K562 (cell line): Measurements from ENCODE around the gene AKT1S1. TPM values are rescaled to one million over a fixed set of nuclear protein-coding genes. Genes with fewer than 3 reads are reported as not detected.

ENCODE experiments used
- DIDO1 ChIP-seq: fragments of 450-650 bp; IDR thresholded peaks from 2 replicates; pipeline ENCODE4 v1.6.1; 2016; ENCODE audit warnings: low read depth, missing biosample characterization, missing genetic modification characterization
- DPF2 ChIP-seq: fragments of 450-650 bp; IDR thresholded peaks from 2 replicates; pipeline ENCODE4 v1.6.1; 2016
- ESRRA ChIP-seq: fragments of 450-650 bp; IDR thresholded peaks from 2 replicates; pipeline ENCODE4 v1.6.1; 2014; ENCODE audit warnings: low read depth, mild to moderate bottlenecking, moderate library complexity, borderline replicate concordance
- FOSL1 ChIP-seq: fragments of 200-800 bp; sonication (Bioruptor generic); conservative IDR thresholded peaks from 2 replicates; pipeline ENCODE4 v1.6.1; 2016; ENCODE audit warnings: missing genetic modification characterization, missing compliant biosample characterization
- FOXP1 ChIP-seq: sonication (generic); formaldehyde crosslinking; IDR thresholded peaks from 2 replicates; pipeline ENCODE4 v1.8.0; 2022; ENCODE audit warnings: mild to moderate bottlenecking, missing genetic modification reagents
- GATA2 ChIP-seq: sonication (generic); formaldehyde crosslinking; IDR thresholded peaks from 2 replicates; pipeline ENCODE4 v1.4.0; 2020; ENCODE audit warnings: mild to moderate bottlenecking, missing genetic modification reagents
- GTF2A2 ChIP-seq: IDR thresholded peaks from 2 replicates; pipeline ENCODE4 v1.6.1; 2016; ENCODE audit warnings: mild to moderate bottlenecking, missing genetic modification characterization, missing compliant biosample characterization
- HOMEZ ChIP-seq: fragments of 250-450 bp; sonication (Bioruptor Pico); IDR thresholded peaks from 2 replicates; pipeline ENCODE4 v1.4.0; 2020; ENCODE audit warnings: mild to moderate bottlenecking, moderate library complexity
- MTA3 ChIP-seq: fragments of 450-650 bp; formaldehyde crosslinking; IDR thresholded peaks from 2 replicates; pipeline ENCODE4 v1.6.1; 2017; ENCODE audit warnings: mild to moderate bottlenecking, borderline replicate concordance
- RBM15 ChIP-seq: fragments of 200-400 bp; formaldehyde crosslinking; IDR thresholded peaks from 2 replicates; pipeline ENCODE4 v1.6.1; 2018; ENCODE audit warnings: mild to moderate bottlenecking, low read length, moderate library complexity; ENCODE audit not compliant: insufficient read depth
- RREB1 ChIP-seq: fragments of 250-450 bp; sonication (Bioruptor Pico); IDR thresholded peaks from 2 replicates; pipeline ENCODE4 v1.4.0; 2020
- SIN3A ChIP-seq, 2 experiments: fragments of 150-350 bp in 1 of 2; IDR thresholded peaks; 2 replicates each; pipeline ENCODE4 v1.6.1; 2011 to 2016; ENCODE audit warnings: borderline replicate concordance in 2 of 2, low read depth in 2 of 2, low read length in 2 of 2, mild to moderate bottlenecking in 2 of 2, moderate library complexity in 2 of 2; ENCODE audit not compliant: control insufficient read depth in 1 of 2
- STAG1 ChIP-seq: sonication (generic); formaldehyde crosslinking; IDR thresholded peaks from 2 replicates; pipeline ENCODE4 v1.5.0; 2020; ENCODE audit warnings: missing genetic modification reagents, borderline replicate concordance
- TAF1 ChIP-seq: IDR thresholded peaks from 2 replicates; pipeline ENCODE4 v1.6.1; 2011; ENCODE audit warnings: mild to moderate bottlenecking, low read length, moderate library complexity; ENCODE audit not compliant: insufficient read depth, control insufficient read depth, severe bottlenecking; ENCODE audit errors: extremely low read depth
- TEAD1 ChIP-seq, 2 experiments: fragments of 450-650 bp in 1 of 2; sonication (generic) in 1 of 2; formaldehyde crosslinking; IDR thresholded peaks; 2 replicates each; pipeline versions ENCODE4 v1.4.0 to v1.8.0; 2020 to 2022; ENCODE audit warnings: mild to moderate bottlenecking in 2 of 2, missing genetic modification reagents in 1 of 2
- THAP7 ChIP-seq: fragments of 250-450 bp; sonication (Bioruptor Pico); IDR thresholded peaks from 2 replicates; pipeline ENCODE4 v1.5.0; 2021
- ZNF512 ChIP-seq: IDR thresholded peaks from 2 replicates; pipeline ENCODE4 v1.6.1; 2016; ENCODE audit warnings: missing genetic modification characterization, missing compliant biosample characterization
- polyA plus RNA-seq, 8 experiments: library from polyadenylated mRNA; depleted of rRNA in 4 of 8; stranded (reverse) in 5 of 8; unstranded in 3 of 8; fragments of >200 nt; fragmentation: Nextera tagmentation in 2 of 8; fragmentation: Illumina TruSeq in 1 of 8; extraction: Ambion mirVana in 2 of 8; extraction: Trizol in 1 of 8; gene quantifications; 2 replicates each; pipeline versions ENCODE4 v1.2.1 to v1.2.3, GENCODE V29; 2011 to 2014; ENCODE audit warnings: inconsistent platforms in 1 of 8, missing spikeins in 1 of 8
- total RNA-seq, 7 experiments: library from RNA; depleted of rRNA in 6 of 7; stranded (reverse); fragments of >200 nt in 6 of 7; fragmentation: Illumina TruSeq in 2 of 7; extraction: Trizol in 2 of 7; gene quantifications; 2 replicates each; pipeline versions ENCODE4 v1.2.1 to v1.2.3, GENCODE V29; 2011 to 2021; ENCODE audit warnings: low replicate concordance in 1 of 7

AKT1S1 gene
- total and polyA plus RNA-seq, 9 of the 15 experiments (the other 6 are each of a cell fraction or from before 2014, with no cell fraction given) = 1.2 to 50.3 (median 17.1) TPM

- TF ChIP-seq ZNF512 (tag) (no peak), HOMEZ (CRISPR knock-in tag) (no peak), FOXP1 (peak; percentile 40; the same call in 1 of the 2 replicates), RREB1 (CRISPR knock-in tag) (no peak; the same call in 1 of the 2 replicates), DPF2 (no peak), ESRRA (peak; percentile 73), THAP7 (no peak), GTF2A2 (no peak), FOSL1 (tag) (peak; percentile 81), RBM15 (no peak), STAG1 (no peak), MTA3 (peak; percentile 76; the same call in 1 of the 2 replicates), SIN3A (IDR thresholded peaks at IDR 0.05; ENCODE audit: borderline replicate concordance in 2 of 2, control insufficient read depth in 1 of 2, low read depth in 2 of 2, low read length in 2 of 2) (peak in 1 of 2 experiments; percentile 49; a peak in 2 of 4 replicates), TEAD1 (CRISPR knock-in tag; IDR thresholded peaks at IDR 0.05) (peak in 1 of 2 experiments; percentile 60; a peak in 1 of 4 replicates), GATA2 (CRISPR knock-in tag) (no peak), TAF1 (peak; percentile 23), DIDO1 (tag) (peak; percentile 62; the same call in 1 of the 2 replicates)
These were observed 10.0 kb downstream of the AKT1S1 start, which contains the start of gene PNKP (continued) for GRCh38 chr19:49866933-49867782.
